Kidney epithelial cell (primary cell): ENCODE measurements around the gene PCMT1. TPM values are rescaled to one million over a fixed set of nuclear protein-coding genes. Genes with fewer than 3 reads are reported as not detected.

Experiments used
- DNase-seq: peaks from one replicate; pipeline ENCODE4 v3.0.0-alpha.2; 2010; ENCODE audit warnings: low read depth
- H3K27me3 ChIP-seq: 2 replicates; pipeline ENCODE4 v1.6.0; 2011; ENCODE audit warnings: low read length; ENCODE audit not compliant: control insufficient read depth, insufficient read depth
- H3K36me3 ChIP-seq: 2 replicates; pipeline ENCODE4 v1.5.1; 2011; ENCODE audit warnings: low read length; ENCODE audit not compliant: control insufficient read depth, insufficient read depth
- H3K4me3 ChIP-seq: 2 replicates; pipeline ENCODE4 v1.5.1; 2011; ENCODE audit warnings: low read depth, mild to moderate bottlenecking, control low read depth, low read length
- CTCF ChIP-seq: IDR thresholded peaks from 2 replicates; pipeline ENCODE4 v1.5.1; 2011; ENCODE audit warnings: mild to moderate bottlenecking, moderate library complexity, low read length, control low read depth, inconsistent platforms; ENCODE audit not compliant: insufficient read depth, poor library complexity, severe bottlenecking
- total RNA-seq: library from RNA; depleted of rRNA; stranded (reverse); fragments of >200 nt; gene quantifications from 2 replicates; pipeline ENCODE4 v1.2.3, GENCODE V29; 2015

The PCMT1 gene
- total RNA-seq, 1 donor from 2014 or later = 112 TPM

GRCh38 chr6:149855040-149855654, 105.6 kb downstream of the PCMT1 start:
- Histone ChIP-seq H3K36me3 (peaks cover 1% of the 10 kb centered on the region), H3K4me3 (no peak overlapping the region), H3K27me3 (no peaks in the 10 kb centered on the region)
- TF ChIP-seq CTCF = no peak
- DNase-seq = peak; percentile 82

- H3K27me3 ChIP-seq = no peaks in the 10 kb centered on the region
- no peak for TF ChIP-seq CTCF
- DNase-seq = no peak
- H3K36me3 ChIP-seq = peaks cover 1% of the 10 kb centered on the region
- H3K4me3 ChIP-seq = peak overlapping the region; percentile 19
These were observed 106.2 kb downstream of the PCMT1 start for GRCh38 chr6:149855741-149856140.

- no peak for TF ChIP-seq CTCF
- no peak for DNase-seq
- Histone ChIP-seq H3K4me3 (no peak overlapping the region), H3K36me3 (no peaks in the 10 kb centered on the region), H3K27me3 (no peaks in the 10 kb centered on the region)
These were observed 106.9 kb downstream of the PCMT1 start for GRCh38 chr6:149856256-149856994.

GRCh38 chr6:149857541-149857940, 108.0 kb downstream of the PCMT1 start:
- no peak overlapping the region for H3K4me3 ChIP-seq
- H3K36me3 ChIP-seq = no peaks in the 10 kb centered on the region
- TF ChIP-seq CTCF = no peak
- H3K27me3 ChIP-seq = no peaks in the 10 kb centered on the region
- DNase-seq = no peak

- no peak for TF ChIP-seq CTCF
- no peak for DNase-seq
These were observed 109.8 kb downstream of the PCMT1 start for GRCh38 chr6:149859368-149859767.

GRCh38 chr6:149859938-149860337, 110.4 kb downstream of the PCMT1 start:
- DNase-seq = no peak
- no peak overlapping the region for H3K4me3 ChIP-seq
- no peaks in the 10 kb centered on the region for H3K27me3 ChIP-seq
- no peak for TF ChIP-seq CTCF
- no peaks in the 10 kb centered on the region for H3K36me3 ChIP-seq

More at GRCh38 chr6:149859368-149859767, 109.8 kb downstream of the PCMT1 start:
- H3K27me3 ChIP-seq = no peaks in the 10 kb centered on the region
- H3K36me3 ChIP-seq = no peaks in the 10 kb centered on the region
- H3K4me3 ChIP-seq = no peak overlapping the region
